Smooth muscle cell of the coronary artery (primary cell): Measurements from ENCODE around the gene LRRC18. TPM values are rescaled to one million over a fixed set of nuclear protein-coding genes. Genes with fewer than 3 reads are reported as not detected.

Source experiments
- total RNA-seq: library from RNA; depleted of rRNA; stranded (reverse); fragments of >200 nt; gene quantifications from 2 replicates; pipeline ENCODE4 v1.2.3, GENCODE V29; 2014; ENCODE audit warnings: low replicate concordance

LRRC18 gene
- not detected in 2 replicates for total RNA-seq

GRCh38 chr10:48939790-48940325 is at the start of gene LRRC18:
TSS of gene LRRC18 (minus strand) at chr10:48939840. CDS start at chr10:48914155, 25,685 bp downstream.

Other genes with a start within 250 kb of the LRRC18 start
- 0.23 and 11.1 TPM in 2 replicates for gene VSTM4, start 175.7 kb upstream of the LRRC18 start, total RNA-seq
- gene FAM170B, start 194.2 kb upstream of the LRRC18 start, total RNA-seq: not detected in 2 replicates
- gene TMEM273, start 248.6 kb upstream of the LRRC18 start, total RNA-seq: 0.47 TPM in 1 of 2 replicates, not detected in the other